ENCODE data around the gene ABHD6.

ABHD6 gene

DNA sequence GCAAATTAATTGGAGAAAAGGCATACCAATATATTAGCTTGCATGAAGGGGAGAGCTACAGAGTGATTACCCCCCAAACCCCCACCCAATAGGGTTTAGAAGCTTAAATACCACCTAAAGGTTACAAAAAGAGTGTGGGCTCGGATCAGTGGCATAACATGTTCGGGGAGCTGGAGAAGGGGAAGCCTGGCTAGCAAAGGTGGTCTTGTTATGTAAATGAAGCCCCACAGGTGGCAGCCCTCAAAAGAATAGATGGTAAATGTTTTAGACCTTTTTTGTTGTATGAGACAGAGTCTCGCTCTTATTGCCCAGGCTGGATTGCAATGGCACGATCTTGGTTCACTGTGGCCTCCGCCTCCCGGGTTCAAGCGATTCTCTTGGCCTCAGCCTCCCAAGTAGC lies 84.2 kb downstream of the ABHD6 start:
- TF ChIP-seq MYC (IDR thresholded peaks at IDR 0.05; ENCODE audit: low read depth, low read length) (no peak), POLR2A (IDR thresholded peaks at IDR 0.05; ENCODE audit: extremely low read depth, insufficient read length) (no peak), CTCF (IDR thresholded peaks at IDR 0.05; ENCODE audit: low read depth, low read length) (no peak)
- TF ChIP-seq, protein P1, sequence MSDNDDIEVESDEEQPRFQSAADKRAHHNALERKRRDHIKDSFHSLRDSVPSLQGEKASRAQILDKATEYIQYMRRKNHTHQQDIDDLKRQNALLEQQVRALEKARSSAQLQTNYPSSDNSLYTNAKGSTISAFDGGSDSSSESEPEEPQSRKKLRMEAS (IDR thresholded peaks at IDR 0.05; ENCODE audit: low read depth, low read length), result no peak
- H3K4me3 ChIP-seq (ENCODE audit: low read depth, low read length), result no peak overlapping the region
- no peak for DNase-seq (ENCODE audit: low read depth)

GRCh38 chr3:58322793-58323192 lies 85.2 kb downstream of the ABHD6 start:
- DNase-seq (ENCODE audit: low read depth), result no peak
- TF ChIP-seq CTCF (IDR thresholded peaks at IDR 0.05; ENCODE audit: low read depth, low read length) (no peak), MYC (IDR thresholded peaks at IDR 0.05; ENCODE audit: low read depth, low read length) (no peak), POLR2A (IDR thresholded peaks at IDR 0.05; ENCODE audit: extremely low read depth, insufficient read length) (no peak)
- TF ChIP-seq, protein P1 (IDR thresholded peaks at IDR 0.05; ENCODE audit: low read depth, low read length), result no peak

DNA sequence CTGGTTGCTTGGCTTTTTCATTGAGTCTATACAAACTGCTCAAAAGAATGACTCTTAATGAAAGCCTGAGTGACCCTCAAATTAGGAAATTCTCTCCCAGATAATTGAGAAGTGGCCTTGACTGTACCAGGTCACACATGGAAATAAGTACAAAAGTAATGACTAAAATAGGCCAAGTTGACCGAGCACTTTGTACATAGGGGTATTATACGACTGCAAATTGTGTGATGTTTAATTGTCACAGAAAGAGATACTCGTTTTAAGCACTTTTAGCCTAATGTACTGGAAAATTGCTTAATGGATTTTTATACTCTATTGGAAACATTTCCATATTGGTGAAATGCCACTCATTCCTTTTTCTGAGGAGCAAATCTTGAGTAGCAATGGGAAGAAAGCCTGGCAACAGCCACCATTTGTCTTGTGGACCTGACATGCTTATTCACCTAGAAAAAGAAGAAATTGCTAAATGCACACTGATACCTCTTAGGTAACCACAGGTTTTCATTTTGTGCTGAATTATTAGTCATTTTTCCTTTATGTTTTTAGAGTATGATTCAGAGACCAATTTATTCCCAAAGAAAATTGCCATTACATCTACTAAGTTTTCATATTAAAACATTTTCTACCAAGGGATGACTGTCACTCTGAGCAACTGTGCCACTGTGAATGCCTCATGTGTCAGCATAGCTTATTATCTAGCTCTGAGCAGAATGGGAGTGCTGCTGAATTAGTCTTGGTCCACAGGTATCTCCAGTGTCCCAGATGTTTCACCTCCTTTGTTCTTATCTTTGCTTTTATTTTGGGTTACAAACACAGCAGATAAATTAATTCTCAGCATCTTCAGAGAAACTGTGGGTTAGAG lies 86.2 kb downstream of the ABHD6 start:
- TF ChIP-seq, protein P1 (IDR thresholded peaks at IDR 0.05; ENCODE audit: low read depth, low read length), result no peak
- no peak for TF ChIP-seq CTCF (IDR thresholded peaks at IDR 0.05; ENCODE audit: low read depth, low read length)
- H3K4me3 ChIP-seq (ENCODE audit: low read depth, low read length), result no peak overlapping the region
- no peak for DNase-seq (ENCODE audit: low read depth)

More at GRCh38 chr3:58322793-58323192, 85.2 kb downstream of the ABHD6 start:
- H3K4me3 ChIP-seq (ENCODE audit: low read depth, low read length), result no peak overlapping the region

DNA sequence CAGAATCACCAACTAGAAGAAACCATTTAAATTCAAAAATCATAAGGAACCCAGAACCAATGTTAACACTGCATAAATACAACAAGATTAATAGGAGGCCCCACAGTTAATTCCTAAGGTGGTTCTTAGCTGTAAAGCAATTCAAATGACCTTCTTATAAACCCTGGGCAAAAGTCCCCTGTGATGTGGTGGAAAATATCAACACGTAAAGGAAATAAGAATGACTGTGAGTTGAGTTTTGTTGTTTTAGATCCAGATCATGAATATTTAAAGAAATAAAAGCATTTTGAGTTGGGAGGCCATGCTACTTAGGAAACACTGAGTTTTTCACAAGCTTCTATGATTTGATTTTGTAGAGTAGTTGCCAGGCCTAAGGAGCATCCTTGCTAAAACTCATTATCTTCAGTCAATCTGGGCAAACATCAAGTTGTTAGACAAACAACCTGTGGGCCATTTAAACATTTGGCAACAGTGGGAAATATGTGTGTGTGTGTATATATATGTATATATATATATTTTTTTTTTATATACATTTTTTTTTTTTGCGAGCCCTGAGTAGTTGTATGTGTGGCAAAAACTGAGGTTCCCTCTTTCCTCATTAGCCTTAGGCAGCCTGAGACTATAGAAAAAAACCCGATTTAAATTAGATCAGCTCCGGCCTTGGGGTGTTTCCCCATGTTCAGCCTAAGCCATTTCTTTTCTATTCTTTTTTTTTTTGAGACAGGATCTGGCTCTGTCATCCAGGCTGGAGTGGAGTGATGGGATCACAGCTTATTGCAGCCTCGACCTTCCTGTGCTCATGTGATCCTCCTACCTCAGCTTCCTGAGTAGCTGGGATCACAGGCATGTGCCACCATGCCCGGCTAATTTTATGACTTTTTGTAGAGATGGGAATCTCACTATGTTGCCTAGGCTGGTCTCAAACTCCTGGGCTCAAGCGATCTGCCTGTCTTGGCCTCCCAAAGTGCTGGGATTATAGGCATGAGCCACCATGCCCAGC lies 87.1 kb downstream of the ABHD6 start:
- TF ChIP-seq POLR2A (IDR thresholded peaks at IDR 0.05; ENCODE audit: extremely low read depth, insufficient read length) (no peak), MYC (IDR thresholded peaks at IDR 0.05; ENCODE audit: low read depth, low read length) (no peak), CTCF (IDR thresholded peaks at IDR 0.05; ENCODE audit: low read depth, low read length) (no peak)
- TF ChIP-seq, protein P1 (IDR thresholded peaks at IDR 0.05; ENCODE audit: low read depth, low read length), result no peak
- DNase-seq (ENCODE audit: low read depth), result no peak

GRCh38 chr3:58325525-58325992 lies 88.0 kb downstream of the ABHD6 start:
- no peak for DNase-seq (ENCODE audit: low read depth)
- H3K4me3 ChIP-seq (ENCODE audit: low read depth, low read length), result no peak overlapping the region
- TF ChIP-seq, protein P1 (IDR thresholded peaks at IDR 0.05; ENCODE audit: low read depth, low read length), result no peak
- TF ChIP-seq CTCF (IDR thresholded peaks at IDR 0.05; ENCODE audit: low read depth, low read length) (no peak), MYC (IDR thresholded peaks at IDR 0.05; ENCODE audit: low read depth, low read length) (no peak), POLR2A (IDR thresholded peaks at IDR 0.05; ENCODE audit: extremely low read depth, insufficient read length) (no peak)

More for the DNA sequence above, 87.1 kb downstream of the ABHD6 start:
- H3K4me3 ChIP-seq (ENCODE audit: low read depth, low read length), result no peak overlapping the region
